ENCODE data around the gene BRSK1.
A peak's percentile ranks its signal among the peaks of the same experiment; 100 is the strongest.

Gene BRSK1

DNA sequence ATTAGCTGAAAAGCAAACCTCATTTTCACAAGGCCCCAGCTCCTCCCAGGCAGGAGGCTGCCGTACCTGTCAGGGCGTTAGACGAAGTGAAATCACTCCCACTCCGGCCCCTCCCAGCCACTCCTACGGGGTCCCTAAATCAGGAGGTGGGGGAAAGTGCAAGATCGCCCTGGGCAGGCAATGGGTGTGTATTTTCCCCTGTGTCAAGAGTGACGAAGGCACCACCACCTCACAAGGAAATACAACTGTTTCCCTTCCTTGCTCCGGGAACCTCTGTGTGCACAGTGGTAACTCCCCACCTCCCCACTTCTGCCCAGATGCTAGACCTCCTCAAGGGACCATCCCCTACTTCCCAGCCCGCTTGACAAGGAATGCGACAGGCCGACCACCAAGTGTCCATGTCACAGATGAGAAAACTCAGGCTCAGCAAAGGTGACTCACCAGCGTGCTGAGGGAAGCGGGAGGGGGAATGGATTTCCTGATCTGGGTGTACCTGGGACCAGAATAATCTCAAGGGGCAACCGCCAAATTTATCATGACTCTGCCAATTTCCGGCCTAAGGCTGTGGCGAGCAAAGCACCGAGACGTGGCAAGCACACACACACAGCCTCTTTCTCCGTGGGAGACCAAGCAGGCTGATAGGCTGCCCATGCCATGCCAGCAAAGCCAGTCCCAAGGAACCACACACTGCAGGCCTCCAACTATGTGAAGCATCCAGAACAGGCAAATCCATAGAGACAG lies 32.3 kb upstream of the BRSK1 start:
- Histone ChIP-seq H3K4me3 (no peak overlapping the region), H3K27me3 (no peaks in the 10 kb centered on the region), H3K4me1 (peaks cover 0 to 54% (median 25%) of the 10 kb centered on the region in 4 donors), H3K27ac (no peak overlapping the region), H3K36me3 (peaks cover 2 to 40% (median 7%) of the 10 kb centered on the region in 3 donors), H3K9me3 (no peaks in the 10 kb centered on the region)
- TF ChIP-seq, protein P1, sequence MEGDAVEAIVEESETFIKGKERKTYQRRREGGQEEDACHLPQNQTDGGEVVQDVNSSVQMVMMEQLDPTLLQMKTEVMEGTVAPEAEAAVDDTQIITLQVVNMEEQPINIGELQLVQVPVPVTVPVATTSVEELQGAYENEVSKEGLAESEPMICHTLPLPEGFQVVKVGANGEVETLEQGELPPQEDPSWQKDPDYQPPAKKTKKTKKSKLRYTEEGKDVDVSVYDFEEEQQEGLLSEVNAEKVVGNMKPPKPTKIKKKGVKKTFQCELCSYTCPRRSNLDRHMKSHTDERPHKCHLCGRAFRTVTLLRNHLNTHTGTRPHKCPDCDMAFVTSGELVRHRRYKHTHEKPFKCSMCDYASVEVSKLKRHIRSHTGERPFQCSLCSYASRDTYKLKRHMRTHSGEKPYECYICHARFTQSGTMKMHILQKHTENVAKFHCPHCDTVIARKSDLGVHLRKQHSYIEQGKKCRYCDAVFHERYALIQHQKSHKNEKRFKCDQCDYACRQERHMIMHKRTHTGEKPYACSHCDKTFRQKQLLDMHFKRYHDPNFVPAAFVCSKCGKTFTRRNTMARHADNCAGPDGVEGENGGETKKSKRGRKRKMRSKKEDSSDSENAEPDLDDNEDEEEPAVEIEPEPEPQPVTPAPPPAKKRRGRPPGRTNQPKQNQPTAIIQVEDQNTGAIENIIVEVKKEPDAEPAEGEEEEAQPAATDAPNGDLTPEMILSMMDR (IDR thresholded peaks at IDR 0.05), result no peak
- intact Hi-C loops (cut with DNase I; ENCODE audit: low total_unique reads), result no loop called here
- no peak for DNase-seq

DNA sequence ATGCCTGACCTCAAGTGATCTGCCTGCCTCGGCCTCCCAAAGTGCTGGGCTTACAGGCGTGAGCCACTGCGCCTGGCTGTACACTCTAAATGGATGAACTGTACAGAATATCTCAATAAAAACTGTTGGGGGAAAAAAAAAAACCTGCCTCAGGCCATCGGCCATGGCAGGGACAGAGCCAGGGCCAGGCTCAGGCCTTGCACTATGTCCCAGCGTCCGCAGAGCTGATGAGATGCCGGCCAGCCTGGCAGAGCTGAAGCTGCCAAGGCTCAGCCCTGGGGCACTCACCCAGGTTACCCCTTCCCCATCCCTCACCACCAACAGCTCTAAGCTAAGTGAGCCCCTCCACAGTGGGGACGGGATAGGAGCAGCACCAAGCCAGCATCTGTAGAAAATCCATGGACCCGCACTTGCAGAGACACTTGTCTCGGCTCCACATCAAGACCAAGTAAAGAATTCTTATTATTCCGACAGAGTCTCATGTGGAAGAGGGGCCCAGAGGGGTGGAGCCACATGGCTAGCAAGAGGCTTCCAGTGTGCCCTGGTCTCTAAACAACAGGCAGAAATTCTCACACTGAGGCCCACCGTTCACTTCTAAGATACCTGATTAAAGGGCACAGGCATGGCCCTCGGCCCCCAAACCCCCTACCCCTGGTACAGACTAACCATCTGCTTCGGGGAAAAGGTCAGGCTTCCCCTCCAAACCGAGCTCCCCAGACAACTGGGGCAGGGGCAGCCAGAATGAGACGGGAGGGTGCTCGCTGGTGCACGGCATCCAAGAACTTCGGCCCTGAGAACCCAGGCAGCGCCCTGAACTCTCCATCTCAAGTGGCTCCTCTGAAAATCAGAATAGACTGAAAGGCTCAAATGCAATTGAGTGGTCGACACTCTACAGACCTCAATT lies 30.8 kb upstream of the BRSK1 start:
- DNase-seq, result no peak
- H3K27me3 ChIP-seq, result no peaks in the 10 kb centered on the region
- TF ChIP-seq, protein P1 (IDR thresholded peaks at IDR 0.05), result no peak
- intact Hi-C loops (cut with DNase I; ENCODE audit: low total_unique reads), result no loop called here
- H3K27ac ChIP-seq, result no peak overlapping the region
- no peak overlapping the region for H3K4me3 ChIP-seq
- H3K36me3 ChIP-seq, result peaks cover 0 to 25% (median 0%) of the 10 kb centered on the region in 3 donors
- H3K4me1 ChIP-seq, result peaks cover 0 to 61% (median 38%) of the 10 kb centered on the region in 4 donors
- H3K9me3 ChIP-seq, result no peaks in the 10 kb centered on the region

DNA sequence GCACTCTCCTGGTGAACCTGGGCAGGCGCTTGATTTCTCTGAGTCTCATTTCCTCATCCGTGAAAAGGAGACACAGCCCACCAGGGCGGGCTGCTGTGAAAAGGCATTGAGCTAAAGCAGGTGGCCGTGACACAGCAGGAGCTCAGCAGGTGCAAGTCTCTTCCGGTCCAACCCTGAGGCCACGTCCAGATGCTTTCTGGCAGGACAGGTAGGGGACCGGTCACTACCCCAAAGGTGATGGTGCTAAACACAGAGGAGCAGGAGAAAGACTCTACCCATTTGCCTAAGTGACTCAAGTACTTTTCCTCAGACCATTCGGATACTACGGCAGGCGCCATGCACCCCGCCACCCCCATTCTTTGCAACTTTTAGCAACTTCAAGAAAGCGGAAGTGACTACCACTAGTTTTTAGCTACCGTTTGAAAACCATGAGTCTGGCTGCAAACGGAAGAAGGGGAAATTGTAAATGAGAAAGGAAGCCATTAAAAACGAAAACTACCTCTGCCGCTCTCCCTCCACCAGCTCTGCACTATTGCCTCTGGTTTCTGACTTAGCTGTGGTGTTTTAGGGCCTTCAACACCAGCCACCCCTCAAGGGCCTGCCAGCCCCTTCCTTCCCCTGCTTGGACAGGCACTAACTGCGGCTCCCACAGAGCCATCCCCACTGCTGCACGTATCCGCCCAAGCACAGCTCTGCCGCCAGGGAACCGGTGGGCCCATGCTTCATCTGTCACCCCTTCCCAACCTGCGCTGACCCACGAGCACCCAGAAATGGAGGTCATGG lies 29.8 kb upstream of the BRSK1 start:
- H3K9me3 ChIP-seq, result no peaks in the 10 kb centered on the region
- intact Hi-C loops (cut with DNase I; ENCODE audit: low total_unique reads), result no loop called here
- no peaks in the 10 kb centered on the region for H3K27me3 ChIP-seq
- peaks cover 0 to 22% (median 0%) of the 10 kb centered on the region in 3 donors for H3K36me3 ChIP-seq
- peaks cover 0 to 56% (median 38%) of the 10 kb centered on the region in 4 donors for H3K4me1 ChIP-seq
- H3K27ac ChIP-seq, result no peak overlapping the region
- no peak for DNase-seq
- H3K4me3 ChIP-seq, result peak overlapping the region; percentile 12 to 26
- TF ChIP-seq, protein P1 (IDR thresholded peaks at IDR 0.05), result no peak

DNA sequence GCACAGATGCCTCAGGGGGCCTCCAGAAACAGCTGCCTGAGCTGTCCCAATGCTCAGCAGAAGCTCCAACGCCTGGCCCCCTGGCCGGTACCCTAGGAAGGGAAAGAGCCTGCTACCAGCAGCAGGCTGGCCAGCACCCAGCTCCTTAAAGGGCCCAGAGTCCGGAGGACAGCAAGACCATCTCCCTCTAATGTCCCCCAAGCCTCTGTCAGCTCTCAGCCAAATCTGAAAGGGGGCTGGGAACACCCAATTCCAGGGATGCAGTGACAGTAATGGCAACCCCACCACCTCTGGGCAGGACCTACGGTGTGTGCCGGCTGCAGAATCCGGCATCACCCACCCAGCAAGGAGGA lies 29.2 kb upstream of the BRSK1 start:
- H3K4me1 ChIP-seq, result peaks cover 0 to 54% (median 40%) of the 10 kb centered on the region in 4 donors
- TF ChIP-seq, protein P1 (IDR thresholded peaks at IDR 0.05), result no peak
- H3K27ac ChIP-seq, result no peak overlapping the region
- intact Hi-C loops (cut with DNase I; ENCODE audit: low total_unique reads), result no loop called here
- peak overlapping the region; percentile 12 to 26 for H3K4me3 ChIP-seq
- no peaks in the 10 kb centered on the region for H3K9me3 ChIP-seq
- DNase-seq, result no peak
- H3K36me3 ChIP-seq, result peaks cover 0 to 20% (median 0%) of the 10 kb centered on the region in 3 donors
- H3K27me3 ChIP-seq, result no peaks in the 10 kb centered on the region

Data from tibial artery (tissue), 4 donors.